PFSK-1 (cell line): ENCODE measurements around the gene PDPK1.

ENCODE experiments used
- FOXP2 ChIP-seq: optimal IDR thresholded peaks from 2 replicates; pipeline ENCODE3; 2011; ENCODE audit warnings: borderline replicate concordance, control low read depth, inconsistent platforms; ENCODE audit not compliant: insufficient read depth; ENCODE audit errors: extremely low read length, extremely low read depth
- POLR2AphosphoS5 ChIP-seq: IDR thresholded peaks from 2 replicates; pipeline ENCODE4 v1.6.1; 2012; ENCODE audit warnings: low read depth, mild to moderate bottlenecking, control low read depth, low read length, moderate library complexity
- SIN3A ChIP-seq: IDR thresholded peaks from 2 replicates; pipeline ENCODE4 v1.6.1; 2012; ENCODE audit warnings: mild to moderate bottlenecking, low read length, moderate library complexity, borderline replicate concordance; ENCODE audit not compliant: insufficient read depth
- TAF1 ChIP-seq: IDR thresholded peaks from 2 replicates; pipeline ENCODE4 v1.6.1; 2012; ENCODE audit warnings: low read length, control low read depth, borderline replicate concordance; ENCODE audit not compliant: insufficient read depth
- TF ChIP-seq, protein P1 (sequence below), 2 experiments: IDR thresholded peaks; 2 replicates each; pipeline versions ENCODE4 v1.6.1 to v1.8.0; 2011 to 2012; ENCODE audit warnings: low read depth in 2 of 2, low read length in 2 of 2, control low read depth in 1 of 2, inconsistent platforms in 1 of 2, mild to moderate bottlenecking in 1 of 2, moderate library complexity in 1 of 2; ENCODE audit not compliant: insufficient read depth in 1 of 2

PDPK1 gene

GRCh38 chr16:2497695-2498484 lies 39.9 kb upstream of the PDPK1 start:
- TF ChIP-seq, protein P1, sequence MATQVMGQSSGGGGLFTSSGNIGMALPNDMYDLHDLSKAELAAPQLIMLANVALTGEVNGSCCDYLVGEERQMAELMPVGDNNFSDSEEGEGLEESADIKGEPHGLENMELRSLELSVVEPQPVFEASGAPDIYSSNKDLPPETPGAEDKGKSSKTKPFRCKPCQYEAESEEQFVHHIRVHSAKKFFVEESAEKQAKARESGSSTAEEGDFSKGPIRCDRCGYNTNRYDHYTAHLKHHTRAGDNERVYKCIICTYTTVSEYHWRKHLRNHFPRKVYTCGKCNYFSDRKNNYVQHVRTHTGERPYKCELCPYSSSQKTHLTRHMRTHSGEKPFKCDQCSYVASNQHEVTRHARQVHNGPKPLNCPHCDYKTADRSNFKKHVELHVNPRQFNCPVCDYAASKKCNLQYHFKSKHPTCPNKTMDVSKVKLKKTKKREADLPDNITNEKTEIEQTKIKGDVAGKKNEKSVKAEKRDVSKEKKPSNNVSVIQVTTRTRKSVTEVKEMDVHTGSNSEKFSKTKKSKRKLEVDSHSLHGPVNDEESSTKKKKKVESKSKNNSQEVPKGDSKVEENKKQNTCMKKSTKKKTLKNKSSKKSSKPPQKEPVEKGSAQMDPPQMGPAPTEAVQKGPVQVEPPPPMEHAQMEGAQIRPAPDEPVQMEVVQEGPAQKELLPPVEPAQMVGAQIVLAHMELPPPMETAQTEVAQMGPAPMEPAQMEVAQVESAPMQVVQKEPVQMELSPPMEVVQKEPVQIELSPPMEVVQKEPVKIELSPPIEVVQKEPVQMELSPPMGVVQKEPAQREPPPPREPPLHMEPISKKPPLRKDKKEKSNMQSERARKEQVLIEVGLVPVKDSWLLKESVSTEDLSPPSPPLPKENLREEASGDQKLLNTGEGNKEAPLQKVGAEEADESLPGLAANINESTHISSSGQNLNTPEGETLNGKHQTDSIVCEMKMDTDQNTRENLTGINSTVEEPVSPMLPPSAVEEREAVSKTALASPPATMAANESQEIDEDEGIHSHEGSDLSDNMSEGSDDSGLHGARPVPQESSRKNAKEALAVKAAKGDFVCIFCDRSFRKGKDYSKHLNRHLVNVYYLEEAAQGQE (IDR thresholded peaks at IDR 0.05; ENCODE audit: insufficient read depth in 1 of 2, low read depth in 2 of 2, low read length in 2 of 2), result no peak
- no peak for TF ChIP-seq FOXP2
- no peak for TF ChIP-seq SIN3A
- no peak for TF ChIP-seq POLR2AphosphoS5
- no peak for TF ChIP-seq TAF1

DNA sequence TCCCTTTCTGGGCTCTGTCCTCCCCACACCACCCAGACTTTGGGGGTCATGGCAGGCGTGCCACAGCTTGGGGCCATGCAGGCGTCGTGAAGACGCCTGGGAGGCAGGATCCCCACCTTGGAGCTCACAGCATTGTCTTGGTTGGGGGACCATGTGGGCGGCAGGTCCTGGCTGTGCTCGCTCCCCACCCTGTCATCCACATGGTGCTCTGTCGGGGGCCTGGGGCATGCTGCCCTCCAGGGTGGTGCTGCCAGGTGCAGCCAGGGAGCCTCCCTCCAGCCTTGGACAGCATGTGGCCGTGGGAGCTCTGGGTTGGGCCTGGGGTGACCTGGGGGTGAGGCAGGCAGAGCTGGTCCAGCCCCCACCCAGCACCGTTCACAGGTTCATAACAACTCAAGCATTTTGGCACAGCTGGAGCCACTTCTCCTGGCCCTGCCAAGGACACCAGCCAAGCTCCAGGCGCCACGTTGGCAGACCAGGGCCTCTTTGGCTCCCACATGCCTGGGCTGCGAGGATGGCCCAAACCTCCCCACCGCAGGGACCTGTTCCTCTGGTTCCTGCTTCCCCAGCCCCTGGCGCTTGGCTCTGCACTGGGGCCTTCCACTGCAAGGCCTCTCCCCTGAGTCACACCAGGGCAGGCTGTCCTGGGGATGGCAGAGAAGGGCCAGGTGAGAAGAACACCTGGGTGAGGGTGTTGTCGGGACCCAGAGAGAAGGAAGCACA lies 39.1 kb upstream of the PDPK1 start:
- no peak for TF ChIP-seq POLR2AphosphoS5
- no peak for TF ChIP-seq TAF1
- TF ChIP-seq, protein P1 (IDR thresholded peaks at IDR 0.05; ENCODE audit: insufficient read depth in 1 of 2, low read depth in 2 of 2, low read length in 2 of 2), result no peak
- TF ChIP-seq FOXP2, result no peak
- no peak for TF ChIP-seq SIN3A

DNA sequence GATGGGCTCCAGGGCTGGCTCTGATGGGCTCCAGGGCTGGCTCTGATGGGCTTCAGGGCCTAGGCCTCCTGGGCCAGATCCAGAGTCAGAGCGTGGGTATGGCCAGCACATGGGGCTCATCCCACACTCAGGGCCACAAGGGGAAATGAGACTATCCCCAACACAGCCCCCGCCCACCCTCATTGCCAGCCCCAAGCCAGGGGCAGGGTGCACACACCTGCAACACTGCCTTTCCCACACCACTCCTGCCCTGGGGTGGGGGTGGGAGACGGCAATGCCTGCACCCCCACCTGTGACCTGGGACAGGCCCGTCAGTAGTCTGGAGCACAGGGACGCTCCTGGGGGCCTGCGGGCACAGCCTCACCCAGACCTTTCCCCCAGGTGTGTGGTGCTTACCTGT lies 38.4 kb upstream of the PDPK1 start:
- TF ChIP-seq FOXP2 (no peak), TAF1 (no peak), SIN3A (no peak), POLR2AphosphoS5 (no peak)
- TF ChIP-seq, protein P1 (IDR thresholded peaks at IDR 0.05; ENCODE audit: insufficient read depth in 1 of 2, low read depth in 2 of 2, low read length in 2 of 2), result no peak

GRCh38 chr16:2499890-2500429 lies 37.9 kb upstream of the PDPK1 start:
- TF ChIP-seq, protein P1 (IDR thresholded peaks at IDR 0.05; ENCODE audit: insufficient read depth in 1 of 2, low read depth in 2 of 2, low read length in 2 of 2), result no peak
- TF ChIP-seq FOXP2, result no peak
